NCI-H345 treated with DMSO at 0.1 percent for 48 hours (cell line): Measurements from ENCODE around the gene LAMB4.

Experiments
- DNase-seq: peaks from one replicate; lab custom pipeline; 2025; ENCODE audit not compliant: unreplicated experiment; lab: John Stamatoyannopoulos, UW

The LAMB4 gene

DNA sequence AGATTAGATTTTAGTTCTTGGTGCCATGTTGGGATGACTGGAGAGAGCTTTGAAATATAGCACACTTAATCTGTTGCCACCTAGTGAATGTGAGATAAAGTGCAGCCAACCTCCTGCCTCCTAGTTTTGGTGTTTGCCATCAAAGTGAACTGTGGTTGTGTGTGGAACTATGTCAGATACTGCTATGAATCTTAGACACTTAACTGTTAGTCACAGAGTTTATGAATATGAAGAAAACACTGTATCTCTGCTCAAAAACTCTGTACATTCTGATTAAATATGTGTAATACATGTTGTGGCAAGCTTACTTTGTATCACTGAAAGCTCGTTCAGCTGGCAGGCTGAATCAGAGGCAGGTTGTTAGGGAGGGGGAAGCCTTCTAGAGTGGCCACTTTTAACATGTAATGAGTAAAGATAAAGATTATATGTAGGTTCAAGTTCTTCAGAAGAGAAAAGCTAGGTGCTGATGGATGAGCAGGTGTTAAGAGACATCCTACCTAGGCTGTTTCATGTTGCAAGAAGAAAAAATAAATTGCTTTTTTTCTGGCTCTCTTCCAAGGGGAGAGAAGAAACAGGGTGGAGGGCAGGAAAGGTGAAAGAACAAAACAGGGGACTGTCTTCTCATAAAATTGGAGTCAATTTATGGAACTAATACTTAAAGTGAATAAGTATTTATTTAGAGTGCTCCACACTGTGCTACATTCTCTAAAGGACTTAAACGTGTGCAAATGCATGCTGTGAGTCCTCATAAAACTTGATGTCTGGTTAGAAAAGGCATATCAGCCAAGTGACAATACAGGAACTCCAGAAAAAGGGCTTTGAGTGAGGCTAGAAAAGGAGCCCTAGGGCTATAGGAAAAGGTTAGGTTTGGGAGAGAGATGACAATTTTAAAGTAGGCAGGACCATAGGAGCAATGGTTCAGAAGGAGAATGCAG is 113.1 kb downstream of the LAMB4 start:
- DNase-seq, result peak; percentile 77

DNA sequence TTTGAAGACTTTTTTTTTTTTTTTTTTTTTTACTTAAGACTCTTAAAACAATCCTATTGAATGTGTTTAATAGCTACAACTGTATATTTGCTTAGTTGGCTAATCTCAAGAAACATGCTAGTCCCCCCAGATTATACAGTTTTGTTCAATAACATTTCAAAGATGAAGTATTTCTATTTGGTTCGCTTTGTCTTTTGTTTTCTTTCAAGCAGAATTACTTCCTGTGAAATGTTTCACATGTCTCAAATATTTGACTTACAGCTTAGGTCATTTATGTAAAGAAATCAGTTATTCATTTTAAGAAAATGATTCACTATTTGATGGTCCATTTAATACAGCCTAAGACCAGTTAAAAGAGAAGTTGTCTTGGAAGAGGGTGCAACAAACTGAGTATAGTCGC is 114.4 kb downstream of the LAMB4 start:
- no peak for DNase-seq

DNA sequence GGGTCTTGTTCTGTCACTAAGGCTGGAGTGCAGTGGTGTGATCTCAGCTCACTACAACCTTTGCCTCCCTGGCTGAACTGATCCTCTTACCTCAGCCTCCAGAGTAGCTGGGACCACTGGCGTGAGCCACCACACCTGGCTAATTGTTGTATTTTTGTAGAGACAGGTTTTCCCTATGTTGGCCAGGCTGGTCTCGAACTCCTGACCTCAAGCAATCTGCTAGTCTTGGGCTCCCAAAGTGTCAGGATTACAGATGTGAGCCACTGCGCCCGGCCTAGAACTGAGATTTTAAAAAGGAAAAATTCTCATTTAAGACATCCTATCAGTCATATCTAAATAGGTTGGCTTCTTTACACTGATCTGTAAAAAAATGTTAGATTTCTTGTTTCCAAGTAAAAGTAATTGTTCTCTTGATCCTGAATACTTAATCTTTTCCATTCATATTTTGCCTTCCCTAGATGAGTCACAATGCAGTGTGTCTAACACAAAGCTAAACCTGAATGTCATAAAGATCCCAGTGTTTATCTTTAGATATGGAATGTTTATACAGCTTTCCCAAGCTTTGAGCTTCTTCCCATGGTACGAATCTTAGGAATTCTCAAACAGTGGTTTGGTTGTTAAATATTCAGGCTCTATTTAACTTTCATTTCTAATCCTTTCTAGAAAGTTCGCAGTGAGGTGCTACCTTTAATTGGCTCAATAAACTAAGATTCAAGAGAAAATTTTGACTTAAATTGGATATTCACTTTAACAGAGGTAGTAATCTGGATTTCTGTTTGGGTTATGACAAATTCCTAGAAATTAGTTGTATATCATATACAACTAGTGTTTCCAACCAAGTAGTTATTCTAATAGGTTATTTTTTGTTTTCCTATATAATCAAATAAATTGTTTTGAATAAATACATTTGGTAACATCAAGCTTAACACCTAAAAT is 115.1 kb downstream of the LAMB4 start:
- DNase-seq, result no peak

DNA sequence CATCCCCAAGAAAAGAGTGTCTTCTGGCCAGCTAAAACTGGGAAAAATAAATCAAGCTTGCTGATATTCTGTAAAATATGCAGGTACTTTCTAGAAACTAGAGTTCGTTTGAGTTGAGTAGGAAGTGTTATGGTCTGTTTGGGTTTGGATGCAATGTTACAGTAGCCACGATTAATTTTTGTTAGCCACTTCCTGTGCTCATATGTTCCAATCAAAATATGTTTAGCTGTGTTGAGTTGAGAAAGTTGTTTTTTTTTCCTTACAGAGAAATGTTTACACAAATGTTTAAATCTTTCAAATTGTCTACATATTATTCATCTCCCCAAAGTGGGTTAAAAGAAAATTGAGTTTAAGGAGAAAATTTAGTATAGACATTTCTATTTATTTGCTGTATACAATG is 115.9 kb downstream of the LAMB4 start:
- DNase-seq, result no peak

DNA sequence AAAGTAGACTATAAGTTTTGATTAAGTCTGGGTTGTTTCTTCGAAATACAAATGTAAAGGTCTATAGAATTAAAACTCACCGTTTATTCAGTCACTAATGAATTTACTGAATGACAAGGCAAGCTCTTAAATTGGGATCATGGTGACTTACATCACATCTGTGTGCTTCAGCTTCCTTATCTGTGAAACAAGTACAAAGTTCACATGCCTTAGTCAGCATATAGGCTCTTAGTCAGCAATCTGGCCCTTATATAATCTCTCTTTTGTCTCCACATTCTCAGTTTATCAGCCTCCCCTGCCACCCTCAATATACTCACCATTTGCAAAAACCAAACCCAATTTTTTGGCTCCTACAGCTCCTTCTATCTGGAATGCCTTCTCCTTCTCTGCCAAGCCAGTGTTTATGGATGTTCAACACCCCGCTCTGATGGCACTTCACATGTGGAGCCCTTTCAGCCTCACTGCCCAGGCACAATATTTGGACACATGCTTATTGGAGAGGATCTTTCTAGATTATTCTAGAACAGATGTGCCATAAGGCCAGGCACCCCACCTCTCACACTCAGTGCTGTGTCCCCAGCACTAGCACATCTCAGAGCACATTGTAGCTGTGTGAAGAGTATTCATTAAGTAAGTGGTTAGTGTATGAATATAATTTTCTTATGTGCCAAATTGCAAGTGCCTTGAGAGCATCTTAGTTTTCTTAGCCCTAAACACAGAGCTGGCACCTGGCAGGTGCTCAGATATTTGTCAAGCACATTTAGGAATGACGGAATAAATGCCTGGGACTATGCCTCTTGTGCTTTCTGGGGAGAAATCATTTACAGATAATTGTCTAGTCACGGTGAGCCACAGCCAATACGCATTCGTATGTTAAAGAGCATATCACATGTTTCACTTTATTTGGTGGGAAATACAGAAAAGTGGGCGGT is 117.4 kb downstream of the LAMB4 start:
- DNase-seq, result no peak

DNA sequence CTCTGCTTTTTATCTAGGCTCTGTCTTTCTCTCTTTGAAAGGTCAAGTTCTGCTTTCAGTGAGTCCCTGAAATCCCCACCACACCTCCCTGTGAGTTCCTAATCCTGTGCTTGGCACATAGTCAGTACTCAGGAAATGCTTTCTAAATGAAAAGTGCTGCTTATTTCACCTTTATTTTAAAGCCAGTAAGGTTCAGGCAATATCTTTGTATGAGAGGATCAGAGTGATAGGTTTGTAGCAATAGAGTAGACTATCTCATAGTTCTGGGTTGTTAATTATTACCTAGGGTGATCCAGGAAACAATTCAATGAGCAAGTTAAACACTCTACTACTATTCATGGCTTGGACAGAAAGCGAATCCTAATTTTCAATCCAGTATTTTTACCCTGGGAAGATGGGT is 119.8 kb downstream of the LAMB4 start:
- DNase-seq, result no peak

DNA sequence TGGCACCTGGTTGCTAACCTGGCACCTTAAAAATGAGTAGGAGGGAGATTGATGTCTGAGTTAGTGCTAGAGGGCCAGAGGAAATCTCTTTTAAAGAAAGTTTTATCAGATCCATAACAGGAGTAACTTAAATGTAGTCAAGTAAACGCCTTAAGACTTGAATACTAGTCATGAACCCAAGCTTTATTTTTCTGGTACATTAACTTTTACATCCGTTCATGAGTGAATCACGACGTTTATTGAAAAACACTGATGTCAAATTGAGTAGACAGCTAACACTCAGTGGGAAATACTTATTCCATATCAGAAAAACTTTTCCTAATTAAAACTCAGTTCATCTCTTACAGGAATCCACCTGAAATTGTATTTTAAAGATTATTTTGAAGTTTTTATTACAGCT is 120.3 kb downstream of the LAMB4 start:
- no peak for DNase-seq

DNA sequence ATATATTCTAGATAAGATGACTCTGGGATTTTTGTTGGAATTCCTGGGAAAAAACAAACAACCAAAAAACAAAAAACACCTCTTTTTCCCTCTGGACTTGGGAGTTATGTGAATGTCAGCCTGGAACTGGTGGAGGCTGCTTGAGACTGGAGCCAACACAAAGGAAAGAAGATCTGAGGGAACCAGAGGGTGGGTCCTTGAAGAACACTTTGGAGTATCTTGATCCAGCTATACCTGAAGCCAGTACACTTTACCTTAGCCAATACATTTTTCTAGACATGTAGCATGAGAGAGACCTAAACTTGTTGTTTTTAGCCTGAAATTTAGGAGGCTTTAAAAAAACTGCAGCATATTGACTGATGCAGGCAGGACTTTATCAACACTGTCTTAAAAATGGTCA is 121.3 kb downstream of the LAMB4 start:
- DNase-seq, result no peak

DNA sequence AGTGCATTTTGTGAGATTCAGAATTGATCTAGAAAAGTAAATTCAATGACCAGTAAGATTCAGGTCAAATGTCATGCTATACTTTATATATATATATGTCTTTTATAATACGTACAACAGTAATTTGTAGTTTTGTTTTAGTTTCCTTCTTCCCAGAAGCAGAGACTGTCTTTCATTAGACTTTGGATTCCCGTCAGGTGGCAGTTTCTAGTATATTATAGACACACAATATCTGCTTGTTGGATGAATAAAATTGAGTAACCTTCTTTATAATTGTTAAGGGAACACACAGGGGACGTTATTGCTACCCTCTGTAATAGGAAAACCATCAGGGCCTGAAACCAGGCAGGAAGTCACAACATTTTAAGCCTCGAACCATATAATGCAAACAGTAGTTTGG is 121.9 kb downstream of the LAMB4 start:
- no peak for DNase-seq

DNA sequence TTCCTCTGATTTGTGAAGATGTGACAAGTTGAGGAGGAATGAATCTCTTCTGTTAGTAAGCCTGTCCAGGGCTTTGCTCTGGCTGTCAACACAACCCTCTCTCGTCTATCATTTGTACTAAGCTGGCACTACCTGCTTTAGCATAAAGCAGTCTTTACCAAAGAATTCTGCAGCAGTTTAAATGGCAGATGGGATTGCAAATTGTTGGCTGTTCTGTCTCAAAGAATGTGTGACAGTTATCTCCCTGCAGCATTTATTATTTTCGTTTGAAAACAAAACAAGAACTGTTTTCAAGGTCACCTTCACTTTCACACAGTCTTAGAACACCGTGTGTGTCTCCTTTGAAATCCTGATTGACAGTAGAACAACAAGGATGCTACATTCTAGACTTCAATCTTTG is 122.4 kb downstream of the LAMB4 start:
- no peak for DNase-seq

DNA sequence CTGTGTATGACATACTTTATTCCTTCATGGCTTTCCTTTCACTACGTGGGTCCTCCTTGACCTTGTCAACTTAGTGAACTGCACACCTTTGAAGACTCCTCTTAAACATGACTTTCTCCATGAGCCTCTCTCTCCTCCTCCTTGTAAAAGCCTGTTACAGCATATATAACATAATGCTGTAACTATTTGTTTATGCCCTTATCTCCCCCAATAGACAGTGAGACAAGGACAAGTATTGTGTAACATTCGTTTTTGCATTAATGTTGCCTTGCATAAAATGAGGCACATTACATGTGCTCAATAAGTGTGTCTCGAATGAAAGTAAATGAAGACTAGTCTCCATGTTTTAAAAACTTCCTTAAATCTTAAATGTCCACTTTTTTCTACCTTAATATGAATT is 122.9 kb downstream of the LAMB4 start:
- DNase-seq, result no peak

DNA sequence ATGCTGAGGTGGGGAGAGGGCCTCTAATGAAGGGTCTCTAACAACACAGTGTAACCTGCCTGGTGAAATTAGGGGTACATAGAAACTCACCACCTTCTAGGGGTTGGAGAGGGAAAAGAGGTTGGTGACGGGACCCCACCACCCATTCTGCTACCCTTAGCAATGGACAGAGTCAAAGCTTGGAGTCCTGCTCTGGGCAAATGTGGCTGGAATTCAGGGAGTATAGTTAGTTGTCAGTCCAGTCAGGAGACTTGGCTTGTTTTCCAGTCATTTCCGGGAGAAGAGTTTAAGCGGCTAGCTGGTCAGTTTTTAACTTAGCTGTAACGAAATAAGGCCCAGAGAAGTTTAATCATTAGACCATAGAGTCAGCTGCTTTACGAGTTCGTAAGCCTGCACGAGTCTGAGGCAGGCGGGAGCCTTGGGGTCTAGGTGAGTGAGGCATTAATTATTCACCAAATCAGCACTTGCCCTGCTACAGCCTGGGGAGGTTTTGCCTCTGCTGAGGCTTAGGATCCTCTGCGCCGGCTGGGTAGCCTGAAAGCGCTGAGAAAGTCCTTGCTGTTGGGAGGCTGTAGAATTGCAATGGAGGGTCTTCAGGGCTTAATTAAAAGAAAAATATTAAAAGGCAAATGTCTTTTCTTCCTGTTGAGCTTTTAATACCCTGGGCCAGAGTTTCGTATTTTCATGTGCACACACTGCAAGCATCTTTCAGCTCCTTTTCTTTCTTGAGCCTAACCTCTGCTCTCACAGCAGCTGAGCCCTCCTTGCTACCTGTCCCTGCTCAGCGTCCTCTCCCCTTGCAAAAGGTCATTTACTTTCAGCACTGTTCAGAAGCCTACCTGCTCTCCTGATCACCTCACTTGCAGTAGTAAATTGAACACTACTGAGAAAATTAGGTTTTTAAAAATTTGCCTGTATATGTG is 125.7 kb downstream of the LAMB4 start:
- no peak for DNase-seq

DNA sequence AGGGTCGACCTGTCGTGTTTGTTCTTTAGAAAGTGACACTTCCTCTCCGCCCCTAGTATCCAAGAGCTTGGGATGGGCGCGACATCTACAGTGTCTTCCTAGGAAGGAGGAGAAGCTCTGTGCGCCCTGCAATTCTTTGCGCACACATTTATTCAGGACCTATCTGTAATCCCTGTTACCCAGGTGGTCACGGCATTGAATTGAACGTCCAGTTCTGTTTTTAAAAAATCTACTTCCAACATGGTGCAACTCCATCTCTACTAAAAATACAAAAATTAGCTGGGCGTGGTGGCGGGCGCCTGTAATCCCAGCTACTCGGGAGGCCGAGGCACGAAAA is 126.6 kb downstream of the LAMB4 start:
- no peak for DNase-seq

DNA sequence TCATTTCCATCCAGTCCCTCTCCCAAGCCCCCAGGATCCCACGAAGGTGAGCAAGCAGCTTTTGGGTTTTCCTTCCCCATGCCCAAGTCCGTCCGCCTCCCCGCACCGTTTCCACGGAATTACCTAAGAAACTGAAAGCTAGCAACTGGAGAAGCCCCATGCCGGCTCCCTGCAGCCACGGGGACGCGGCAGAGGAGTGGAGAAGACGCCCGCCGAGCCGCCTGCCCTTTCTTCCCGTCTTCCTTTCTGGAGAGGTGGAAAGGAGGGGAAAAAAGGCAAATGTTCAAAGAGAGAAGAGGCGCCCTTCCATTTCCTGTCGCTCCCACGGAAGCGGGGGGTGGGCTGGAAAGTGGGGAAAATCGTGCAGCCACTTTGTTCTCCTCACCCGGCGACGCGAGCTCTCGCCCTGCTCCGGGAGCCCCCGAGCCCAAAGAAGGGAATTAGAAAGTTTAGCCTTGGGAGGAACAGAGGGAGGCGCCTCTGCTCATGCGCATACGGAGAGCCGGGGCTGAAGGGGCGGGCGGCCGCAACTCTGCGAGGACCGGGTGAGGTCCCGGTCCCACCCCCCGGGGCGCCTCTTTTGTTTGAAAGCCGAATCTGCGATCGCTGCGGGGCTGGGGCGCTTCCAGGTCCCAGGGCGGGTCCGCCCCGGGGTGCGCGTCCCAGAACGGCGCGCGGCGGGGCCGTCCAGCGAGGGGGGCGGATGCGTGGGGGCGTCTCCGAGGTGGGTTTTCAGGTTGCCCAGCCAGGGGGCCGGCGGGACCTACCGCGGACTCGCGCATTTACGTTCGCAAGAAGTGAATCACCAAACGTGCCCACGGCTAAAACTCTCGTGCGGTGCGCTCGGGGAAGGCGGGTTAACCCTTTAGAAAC is 127.2 kb downstream of the LAMB4 start, which contains the start of gene LAMB1:
TSS of gene LAMB1 (minus strand) at position 436 of the 873 bp plus-strand sequence. CDS start at position 160, 276 bp downstream.
- no peak for DNase-seq

DNA sequence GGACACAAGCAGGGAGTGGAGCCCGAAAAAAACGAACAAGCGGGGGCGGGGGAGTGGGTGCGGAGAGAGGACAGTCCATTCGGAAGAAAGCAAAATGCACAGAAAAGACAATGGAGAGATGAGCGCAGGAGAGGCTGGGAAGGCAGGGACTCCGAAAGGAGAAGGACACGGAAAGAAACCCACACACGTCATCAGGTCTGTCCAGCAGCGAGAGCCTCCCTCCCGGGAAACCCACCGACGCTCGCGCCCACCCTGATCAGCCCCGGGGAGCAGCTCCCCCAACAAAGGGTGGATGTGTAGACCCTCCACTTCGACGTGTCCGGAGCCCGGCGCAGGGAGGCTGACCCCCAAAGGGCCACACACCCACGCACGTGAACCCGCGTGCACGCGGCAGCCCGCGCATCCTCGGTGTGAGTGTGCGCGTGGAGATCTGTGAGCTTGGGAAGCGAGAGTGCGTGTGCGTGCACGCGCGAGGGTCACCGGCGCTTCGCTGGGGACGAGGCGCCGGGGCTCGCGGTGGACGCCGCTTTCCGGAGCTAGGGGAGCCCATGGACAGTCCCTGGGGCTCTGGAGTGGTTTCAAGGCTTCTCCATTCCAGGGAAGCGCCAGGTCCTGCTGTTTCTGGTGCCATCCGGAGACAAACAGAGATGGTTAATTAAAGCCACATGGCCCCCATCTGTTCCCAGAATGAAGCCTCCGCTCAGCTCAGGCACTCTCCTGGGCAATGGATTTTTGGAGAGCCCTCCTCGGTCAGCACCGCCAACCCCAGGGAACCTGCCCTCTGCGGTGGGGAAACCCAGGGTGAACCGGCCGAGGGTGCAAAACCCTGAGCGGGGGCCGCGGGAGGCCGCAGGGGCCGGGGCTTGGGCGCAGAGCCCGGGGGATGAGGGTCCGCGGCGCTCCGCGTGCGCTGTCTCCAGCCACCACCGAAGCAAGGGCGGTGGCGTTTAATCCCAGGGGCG is 128.1 kb downstream of the LAMB4 start:
- no peak for DNase-seq

DNA sequence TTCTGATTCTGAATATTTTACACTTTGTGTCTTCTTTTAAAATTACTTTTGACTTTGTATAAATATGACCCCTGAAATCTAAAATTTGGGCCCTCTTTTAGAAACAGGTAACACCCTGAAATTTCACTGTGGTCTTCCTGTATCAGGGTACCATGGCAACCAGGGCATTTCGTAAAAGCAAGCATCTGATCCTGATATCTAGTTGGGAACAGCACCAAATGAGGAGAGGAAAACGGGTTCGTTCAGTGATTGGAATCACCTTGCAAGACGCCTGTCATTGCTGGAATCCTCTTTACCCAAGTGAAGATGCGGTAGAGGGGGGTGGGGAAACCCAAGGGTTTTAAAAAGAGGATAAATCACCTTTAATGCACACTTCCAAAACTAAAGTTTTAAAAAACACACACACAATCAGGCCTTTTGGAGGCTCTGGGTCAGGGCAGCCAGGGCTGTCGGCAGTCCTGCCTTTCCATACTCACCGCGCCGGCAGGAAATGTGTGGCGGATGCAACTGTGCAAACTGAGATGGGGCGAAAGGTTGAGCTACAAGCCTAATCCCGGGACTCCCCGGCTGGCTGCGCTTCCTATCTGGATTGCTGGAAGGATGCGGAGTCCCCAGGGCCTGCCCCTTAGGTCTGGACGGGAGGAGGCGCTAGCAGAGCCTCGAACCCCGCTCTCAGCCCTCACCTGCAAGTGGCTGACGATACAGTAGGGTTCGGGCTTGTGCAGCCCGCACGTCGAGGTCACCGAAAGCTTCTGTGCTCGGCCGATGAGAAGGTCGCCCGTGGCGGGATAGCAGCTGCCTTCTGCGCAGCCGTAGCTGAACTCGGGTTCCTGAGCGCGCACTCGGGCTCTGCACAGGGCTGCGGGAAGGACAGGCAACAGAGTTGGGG is 129.0 kb downstream of the LAMB4 start:
- DNase-seq, result no peak
